Heart left ventricle (tissue), 16 donors: ENCODE measurements around the gene DHX35. TPM values are rescaled to one million over a fixed set of nuclear protein-coding genes. Genes with fewer than 3 reads are reported as not detected.

ENCODE experiments used
- ATAC-seq, 4 donors: fragments of 200-7000 bp; cut with Tn5 transposase; one replicate each; pipeline ENCODE4 v1.9.1; 2020 to 2022; ENCODE audit warnings: moderate library complexity in 4 of 4, mild to moderate bottlenecking in 3 of 4, moderate number of reproducible peaks in 1 of 4
- DNase-seq, 5 donors: peaks; one replicate each; pipeline ENCODE4 v3.0.0-alpha.2; 2020
- H3K27ac ChIP-seq, 12 donors: fragments of 200-600 bp; sonication (generic) in 4 of 12; one replicate each; pipeline versions ENCODE4 v1.5.0 to v1.8.0; 2016 to 2022; ENCODE audit warnings: mild to moderate bottlenecking in 2 of 12
- H3K27me3 ChIP-seq, 9 donors: fragments of 200-600 bp; sonication (generic) in 2 of 9; one replicate each; pipeline versions ENCODE4 v1.5.1 to v1.8.0; 2016 to 2022; ENCODE audit warnings: mild to moderate bottlenecking in 3 of 9
- H3K36me3 ChIP-seq, 9 donors: fragments of 200-600 bp; sonication (generic) in 2 of 9; one replicate each; pipeline versions ENCODE4 v1.5.0 to v1.8.0; 2018 to 2022; ENCODE audit warnings: mild to moderate bottlenecking in 2 of 9
- H3K4me1 ChIP-seq, 12 donors: fragments of 200-600 bp; sonication (generic) in 4 of 12; one replicate each; pipeline versions ENCODE4 v1.5.0 to v1.8.0; 2016 to 2022; ENCODE audit warnings: mild to moderate bottlenecking in 3 of 12
- H3K4me3 ChIP-seq, 12 donors: fragments of 200-600 bp; sonication (generic) in 4 of 12; one replicate each; pipeline versions ENCODE4 v1.5.0 to v1.8.0; 2017 to 2022; ENCODE audit warnings: mild to moderate bottlenecking in 9 of 12, moderate library complexity in 4 of 12
- H3K9me3 ChIP-seq, 12 donors: fragments of 200-600 bp; sonication (generic) in 4 of 12; one replicate each; pipeline versions ENCODE4 v1.5.0 to v1.8.0; 2016 to 2022; ENCODE audit warnings: mild to moderate bottlenecking in 1 of 12
- POLR2A ChIP-seq, 2 donors: fragments of 450-650 bp; IDR thresholded peaks; one replicate each; pipeline ENCODE4 v1.6.1; 2017; ENCODE audit warnings: antibody characterized with exemption in 2 of 2, mild to moderate bottlenecking in 2 of 2, moderate library complexity in 2 of 2
- WGBS, 4 donors: extraction: QIAGEN DNeasy Blood & Tissue Kit in 2 of 4; methylation state at CpG; one replicate each; pipeline versions ENCODE4 v1.1.5 to v1.1.7; 2013 to 2018; 5-methylcytosine and 5-hydroxymethylcytosine counted together
- intact Hi-C, 10 donors: fragments of 100-400 bp; cut with DNase I; formaldehyde crosslinking; loops; one replicate each; pipeline versions ENCODE4 v1.11.1 to v1.14.2; 2022
- polyA plus RNA-seq, 2 donors: library from polyadenylated mRNA; stranded (reverse); fragments of 200-250 nt; gene quantifications; one replicate each; pipeline ENCODE4 v1.2.3, GENCODE V29; 2013
- total RNA-seq, 9 donors: library from RNA; depleted of rRNA in 2 of 9; stranded (reverse); fragments of >200 nt in 2 of 9; fragmentation: NEBNext Ultra II Directional in 3 of 9; extraction: Animal tissue kit (Norgen Biotek cat#: 25700) in 3 of 9; gene quantifications; one replicate each; pipeline versions ENCODE4 v1.1.0 to v1.2.4, GENCODE V29; 2016 to 2023
- TF ChIP-seq, protein P1 (sequence below), 12 donors: fragments of 200-600 bp; sonication (generic) in 4 of 12; IDR thresholded peaks; one replicate each; pipeline versions ENCODE4 v1.5.0 to v1.8.0; 2018 to 2022; ENCODE audit warnings: antibody characterized with exemption in 12 of 12, mild to moderate bottlenecking in 5 of 12
- donor health status: ischemic (EF 13 %, LVEDD 7.1; RV severe dilation, severe dysfunction).
- donor health status: healthy with polysubstance abuse.
- donor health status: DM: no; HTN: yes; CAD: no.
- donor health status: DM: no; HTN: no; CAD: no.
- donor health status: ischemic (EF 25% LVEDD 6.9; RV normal size, moderate dysfunction).
- donor health status: ischemic (EF 25% LVEDD 5.7; RV mildly dilated, moderate dysfunction).
- donor health status: healthy.
- donor health status: DM: yes; HTN: yes; CAD: no.
- donor health status: ischemic (EF 35%, LVEDD 5.7; RV mildly dilated, moderate dysfunction).
- donor health status: nonischemic (EF 11% LVEDD 7.7; RV severe dilation, severe dysfunction).
- donor health status: DM: yes; HTN: yes; CAD: no.
- donor health status: PGD.
- donor health status: ischemic (EF 29% LVEDD 5.4; RV normal size, mild dysfunction).
- donor health status: nonischemic (EF 23%, LVEDD 6.1; RV moderate dilation, normal function).

Gene DHX35
- total and polyA plus RNA-seq, 11 donors = 6.0 to 41.7 (median 11.1) TPM

GRCh38 chr20:38979842-38980241, 17.7 kb downstream of the DHX35 start:
- peaks cover 0 to 36% (median 7%) of the 10 kb centered on the region in 12 donors for H3K4me1 ChIP-seq
- WGBS, 4 donors = 50 to 70% (median 62%) methylated on average over 3 of the region's 3 CpGs
- peak in 2 of 4 donors; percentile 49 to 57 for ATAC-seq
- intact Hi-C loops = loop anchor here in 1 of 10 donors (5.0 kb wide), 1 partner anchor 53 kb away; the partner anchor contains the start of gene FAM83D
- H3K9me3 ChIP-seq = no peaks in the 10 kb centered on the region
- no peaks in the 10 kb centered on the region for H3K27me3 ChIP-seq
- H3K4me3 ChIP-seq = no peak overlapping the region
- H3K36me3 ChIP-seq = peaks cover 0 to 40% (median 7%) of the 10 kb centered on the region in 9 donors
- TF ChIP-seq, protein P1, sequence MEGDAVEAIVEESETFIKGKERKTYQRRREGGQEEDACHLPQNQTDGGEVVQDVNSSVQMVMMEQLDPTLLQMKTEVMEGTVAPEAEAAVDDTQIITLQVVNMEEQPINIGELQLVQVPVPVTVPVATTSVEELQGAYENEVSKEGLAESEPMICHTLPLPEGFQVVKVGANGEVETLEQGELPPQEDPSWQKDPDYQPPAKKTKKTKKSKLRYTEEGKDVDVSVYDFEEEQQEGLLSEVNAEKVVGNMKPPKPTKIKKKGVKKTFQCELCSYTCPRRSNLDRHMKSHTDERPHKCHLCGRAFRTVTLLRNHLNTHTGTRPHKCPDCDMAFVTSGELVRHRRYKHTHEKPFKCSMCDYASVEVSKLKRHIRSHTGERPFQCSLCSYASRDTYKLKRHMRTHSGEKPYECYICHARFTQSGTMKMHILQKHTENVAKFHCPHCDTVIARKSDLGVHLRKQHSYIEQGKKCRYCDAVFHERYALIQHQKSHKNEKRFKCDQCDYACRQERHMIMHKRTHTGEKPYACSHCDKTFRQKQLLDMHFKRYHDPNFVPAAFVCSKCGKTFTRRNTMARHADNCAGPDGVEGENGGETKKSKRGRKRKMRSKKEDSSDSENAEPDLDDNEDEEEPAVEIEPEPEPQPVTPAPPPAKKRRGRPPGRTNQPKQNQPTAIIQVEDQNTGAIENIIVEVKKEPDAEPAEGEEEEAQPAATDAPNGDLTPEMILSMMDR (IDR thresholded peaks at IDR 0.05) = no peak
- no peak for TF ChIP-seq POLR2A (IDR thresholded peaks at IDR 0.05)
- H3K27ac ChIP-seq = peak overlapping the region in 11 of 12 donors; percentile 16 to 81 (median 40)
- no peak for DNase-seq

GRCh38 chr20:38982291-38982690, 20.1 kb downstream of the DHX35 start:
- H3K27ac ChIP-seq = no peak overlapping the region
- peaks cover 0 to 19% (median 7%) of the 10 kb centered on the region in 9 donors for H3K36me3 ChIP-seq
- 84 to 100% (median 93%) methylated on average over 1 of the region's 1 CpG for WGBS, 4 donors
- TF ChIP-seq POLR2A (IDR thresholded peaks at IDR 0.05) = no peak
- TF ChIP-seq, protein P1 (IDR thresholded peaks at IDR 0.05) = no peak
- peaks cover 0 to 55% (median 31%) of the 10 kb centered on the region in 12 donors for H3K4me1 ChIP-seq
- H3K9me3 ChIP-seq = no peaks in the 10 kb centered on the region
- DNase-seq (no peak), ATAC-seq (no peak)
- H3K4me3 ChIP-seq = no peak overlapping the region
- intact Hi-C loops = no loop called here
- H3K27me3 ChIP-seq = no peaks in the 10 kb centered on the region

GRCh38 chr20:38985060-38985459, 22.9 kb downstream of the DHX35 start:
- TF ChIP-seq POLR2A (IDR thresholded peaks at IDR 0.05) = no peak
- TF ChIP-seq, protein P1 (IDR thresholded peaks at IDR 0.05) = no peak
- Histone ChIP-seq H3K36me3 (peaks cover 0 to 34% (median 22%) of the 10 kb centered on the region in 9 donors), H3K27me3 (no peaks in the 10 kb centered on the region), H3K27ac (peak overlapping the region; percentile 45 to 76 (median 60)), H3K4me3 (no peak overlapping the region), H3K4me1 (peaks cover 0 to 37% (median 26%) of the 10 kb centered on the region in 12 donors), H3K9me3 (no peaks in the 10 kb centered on the region)
- ATAC-seq = no peak
- no peak for DNase-seq
- intact Hi-C loops = no loop called here
- 59 to 77% (median 65%) methylated on average over 4 of the region's 4 CpGs for WGBS, 4 donors

- no peaks in the 10 kb centered on the region for H3K9me3 ChIP-seq
- ATAC-seq (peak; percentile 73 to 92 (median 90)), DNase-seq (no peak)
- peak overlapping the region; percentile 45 to 76 (median 60) for H3K27ac ChIP-seq
- H3K4me3 ChIP-seq = peak overlapping the region in 2 of 12 donors; percentile 4 to 29
- H3K36me3 ChIP-seq = peaks cover 0 to 41% (median 28%) of the 10 kb centered on the region in 9 donors
- H3K27me3 ChIP-seq = no peaks in the 10 kb centered on the region
- peaks cover 0 to 37% (median 24%) of the 10 kb centered on the region in 12 donors for H3K4me1 ChIP-seq
- intact Hi-C loops = no loop called here
- 29 to 46% (median 33%) methylated on average over 1 of the region's 1 CpG for WGBS, 4 donors
- TF ChIP-seq, protein P1 (IDR thresholded peaks at IDR 0.05) = no peak
- TF ChIP-seq POLR2A (IDR thresholded peaks at IDR 0.05) = peak in 1 of 2 donors; percentile 19
These were observed 23.5 kb downstream of the DHX35 start for GRCh38 chr20:38985603-38986170.
